H9 (cell line): ENCODE data around the gene ITPK1. TPM values are rescaled to one million over a fixed set of nuclear protein-coding genes. Genes with fewer than 3 reads are reported as not detected.

ENCODE experiments used
- DNase-seq: peaks from one replicate; pipeline ENCODE4 v3.0.0-alpha.2; 2017
- H2AFZ ChIP-seq: one replicate; pipeline ENCODE4 v1.6.1; 2013; ENCODE audit warnings: mild to moderate bottlenecking, low read length, control low read depth, moderate library complexity
- H2AK5ac ChIP-seq: 2 replicates; pipeline ENCODE4 v1.6.1; 2013; ENCODE audit warnings: low read length, control low read depth, mixed read lengths; ENCODE audit not compliant: insufficient read length
- H2BK120ac ChIP-seq: one replicate; pipeline ENCODE4 v1.6.1; 2013; ENCODE audit warnings: low read depth, mild to moderate bottlenecking, low read length, control low read depth, inconsistent platforms; ENCODE audit not compliant: poor library complexity, severe bottlenecking
- H2BK12ac ChIP-seq: 2 replicates; pipeline ENCODE4 v1.6.1; 2013; ENCODE audit warnings: low read length, control low read depth, mixed read lengths, low read depth; ENCODE audit not compliant: insufficient read length
- H2BK15ac ChIP-seq: 2 replicates; pipeline ENCODE4 v1.6.1; 2013; ENCODE audit warnings: low read depth, low read length, control low read depth
- H2BK20ac ChIP-seq: one replicate; pipeline ENCODE4 v1.6.1; 2013; ENCODE audit warnings: low read depth, mild to moderate bottlenecking, low read length, control low read depth, inconsistent platforms; ENCODE audit not compliant: poor library complexity, severe bottlenecking
- H2BK5ac ChIP-seq: 2 replicates; pipeline ENCODE4 v1.6.1; 2013; ENCODE audit warnings: low read length, control low read depth, mixed read lengths; ENCODE audit not compliant: insufficient read length
- H3K14ac ChIP-seq: 2 replicates; pipeline ENCODE4 v1.6.1; 2013; ENCODE audit warnings: low read length, control low read depth; ENCODE audit not compliant: insufficient read depth
- H3K18ac ChIP-seq: 2 replicates; pipeline ENCODE4 v1.6.1; 2013; ENCODE audit warnings: low read depth, mild to moderate bottlenecking, mixed read lengths, low read length, control low read depth; ENCODE audit not compliant: insufficient read length
- H3K23ac ChIP-seq: 2 replicates; pipeline ENCODE4 v1.6.1; 2013; ENCODE audit warnings: low read length, control low read depth, mixed read lengths, low read depth; ENCODE audit not compliant: insufficient read length
- H3K23me2 ChIP-seq: 2 replicates; pipeline ENCODE4 v1.6.1; 2013; ENCODE audit warnings: low read depth, mild to moderate bottlenecking, mixed read lengths, low read length, control low read depth; ENCODE audit not compliant: insufficient read length, poor library complexity, severe bottlenecking
- H3K27ac ChIP-seq: 2 replicates; pipeline ENCODE4 v1.5.1; 2013; ENCODE audit warnings: low read length, control low read depth, mixed read lengths, low read depth; ENCODE audit not compliant: insufficient read length
- H3K27me3 ChIP-seq: 2 replicates; pipeline ENCODE4 v1.6.1; 2013; ENCODE audit warnings: low read length, control low read depth, inconsistent platforms; ENCODE audit not compliant: insufficient read depth
- H3K4ac ChIP-seq: 2 replicates; pipeline ENCODE4 v1.6.1; 2013; ENCODE audit warnings: low read depth, mild to moderate bottlenecking, control low read depth, inconsistent platforms, low read length, moderate library complexity
- H3K4me1 ChIP-seq: 2 replicates; pipeline ENCODE4 v1.6.1; 2013; ENCODE audit warnings: low read length, control low read depth, inconsistent platforms; ENCODE audit not compliant: insufficient read depth
- H3K4me2 ChIP-seq: 2 replicates; pipeline ENCODE4 v1.6.1; 2013; ENCODE audit warnings: low read length, control low read depth, mixed read lengths; ENCODE audit not compliant: insufficient read length, insufficient read depth
- H3K56ac ChIP-seq: 2 replicates; pipeline ENCODE4 v1.6.1; 2013; ENCODE audit warnings: low read depth, mild to moderate bottlenecking, mixed read lengths, low read length, control low read depth; ENCODE audit not compliant: insufficient read length
- H3K79me1 ChIP-seq: 2 replicates; pipeline ENCODE4 v1.6.1; 2013; ENCODE audit warnings: low read depth, mild to moderate bottlenecking, moderate library complexity, low read length, control low read depth, inconsistent platforms; ENCODE audit not compliant: insufficient read depth, poor library complexity, severe bottlenecking
- H3K79me2 ChIP-seq: 2 replicates; pipeline ENCODE4 v1.6.1; 2013; ENCODE audit warnings: low read length, control low read depth, inconsistent platforms; ENCODE audit not compliant: insufficient read depth
- H3K9ac ChIP-seq: 2 replicates; pipeline ENCODE4 v1.6.1; 2013; ENCODE audit warnings: low read length, control low read depth, mixed read lengths; ENCODE audit not compliant: insufficient read length; ENCODE audit errors: extremely low read depth
- H3K9me3 ChIP-seq: one replicate; pipeline ENCODE4 v1.6.1; 2013; ENCODE audit warnings: low read depth, low read length, inconsistent platforms; ENCODE audit not compliant: control insufficient read depth
- H3T11ph ChIP-seq: one replicate; pipeline ENCODE4 v1.6.1; 2013; ENCODE audit warnings: mild to moderate bottlenecking, low read length, control low read depth, inconsistent platforms
- H4K20me1 ChIP-seq: one replicate; pipeline ENCODE4 v1.6.1; 2013; ENCODE audit not compliant: control insufficient read depth, insufficient read length, insufficient read depth
- H4K5ac ChIP-seq: 2 replicates; pipeline ENCODE4 v1.6.1; 2013; ENCODE audit warnings: low read depth, mild to moderate bottlenecking, mixed read lengths, low read length, control low read depth; ENCODE audit not compliant: insufficient read length
- H4K8ac ChIP-seq: replicated peaks from 2 replicates; pipeline ENCODE4 v1.6.1; 2013; ENCODE audit warnings: low read length, control low read depth, mixed read lengths, low read depth; ENCODE audit not compliant: insufficient read length
- H4K91ac ChIP-seq: 2 replicates; pipeline ENCODE4 v1.6.1; 2013; ENCODE audit warnings: low read depth, mild to moderate bottlenecking, moderate library complexity, mixed read lengths, low read length, control low read depth; ENCODE audit not compliant: insufficient read length
- H3K27ac Mint-ChIP-seq, 3 experiments: 2 replicates in 2 of 3; 3 replicates in 1 of 3; pipeline ENCODE4 v1.8.0; 2020 to 2021; ENCODE audit warnings: mixed read lengths in 3 of 3, mild to moderate bottlenecking in 1 of 3, moderate library complexity in 1 of 3
- H3K27me3 Mint-ChIP-seq: 2 replicates; pipeline ENCODE4 v1.8.0; 2021; ENCODE audit warnings: low read depth, mild to moderate bottlenecking, moderate library complexity, mixed read lengths
- H3K36me3 Mint-ChIP-seq, 3 experiments: 2 replicates in 2 of 3; 3 replicates in 1 of 3; pipeline ENCODE4 v1.8.0; 2020 to 2021; ENCODE audit warnings: low read depth in 3 of 3, mixed read lengths in 3 of 3; ENCODE audit not compliant: insufficient read depth in 1 of 3
- H3K4me1 Mint-ChIP-seq, 2 experiments: 2 replicates each; pipeline ENCODE4 v1.8.0; 2020; ENCODE audit warnings: mixed read lengths in 2 of 2
- H3K4me3 Mint-ChIP-seq, 2 experiments: 2 replicates in 1 of 2; 3 replicates in 1 of 2; pipeline ENCODE4 v1.8.0; 2020 to 2021; ENCODE audit warnings: mild to moderate bottlenecking in 2 of 2, mixed read lengths in 2 of 2, moderate library complexity in 1 of 2
- H3K9me3 Mint-ChIP-seq, 2 experiments: 2 replicates in 1 of 2; 3 replicates in 1 of 2; pipeline ENCODE4 v1.8.0; 2020; ENCODE audit warnings: mild to moderate bottlenecking in 2 of 2, mixed read lengths in 2 of 2, moderate library complexity in 1 of 2
- WGBS: extraction: QIAGEN DNeasy Blood & Tissue Kit; methylation state at CpG from one replicate; pipeline ENCODE4 v1.1.7; 2013; ENCODE audit warnings: missing lambda C conversion rate, low lambda C conversion rate, mixed read lengths; ENCODE audit not compliant: insufficient read length; ENCODE audit errors: extremely low coverage; 5-methylcytosine and 5-hydroxymethylcytosine counted together
- total RNA-seq: library from RNA; stranded (reverse); gene quantifications from 2 replicates; pipeline ENCODE4 v1.2.1, GENCODE V29; 2021
- TF ChIP-seq, protein P1 (sequence below): fragments of 200-600 bp; sonication (generic); conservative IDR thresholded peaks from 3 replicates; pipeline ENCODE4 v1.8.0; 2021; ENCODE audit warnings: antibody characterized with exemption, mild to moderate bottlenecking

The ITPK1 gene
- total RNA-seq, 1 experiment from 2014 or later = 92.7 TPM

DNA sequence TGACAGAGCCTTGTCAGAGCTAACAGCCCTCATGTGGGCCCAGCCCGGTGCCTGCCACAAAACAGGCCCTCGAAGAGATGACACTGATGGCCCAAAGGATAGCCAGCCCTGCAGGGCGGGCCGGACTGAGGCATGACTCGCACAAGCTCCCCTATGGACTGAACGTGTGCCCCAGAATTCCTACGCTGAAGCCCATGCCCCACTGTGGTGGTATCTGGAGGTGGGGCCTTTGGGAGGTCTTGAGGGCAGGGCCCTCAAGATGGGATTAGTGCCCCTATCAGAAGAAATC is 154.2 kb downstream of the ITPK1 start:
- H3K56ac ChIP-seq = no peak overlapping the region
- no peaks in the 10 kb centered on the region for H3K4me1 ChIP-seq
- H2BK12ac ChIP-seq = no peak overlapping the region
- no peaks in the 10 kb centered on the region for H3K27me3 Mint-ChIP-seq
- no peaks in the 10 kb centered on the region for H3K79me2 ChIP-seq
- H3K27ac ChIP-seq = no peak overlapping the region
- no peaks in the 10 kb centered on the region for H3K27me3 ChIP-seq
- no peak overlapping the region for H3K4me2 ChIP-seq
- no peak overlapping the region for H2BK20ac ChIP-seq
- H3K4ac ChIP-seq = no peak overlapping the region
- H3K9me3 ChIP-seq = no peaks in the 10 kb centered on the region
- peaks cover 15 to 35% (median 20%) of the 10 kb centered on the region in 3 experiments for H3K36me3 Mint-ChIP-seq
- H3K79me1 ChIP-seq = no peaks in the 10 kb centered on the region
- no peak overlapping the region; the same call in 1 of the 2 replicates for H3K14ac ChIP-seq
- H3K9ac ChIP-seq = no peak overlapping the region
- WGBS = no CpG with 5 or more reads among the region's 7 CpGs
- H2AK5ac ChIP-seq = no peak overlapping the region
- no peak overlapping the region for H4K91ac ChIP-seq
- no peak overlapping the region for H4K8ac ChIP-seq
- H3K27ac Mint-ChIP-seq = 0 out of 7 replicates have a peak overlapping the region, but pooled peaks of 1 of the 3 experiments have one; percentile 28
- H3K9me3 Mint-ChIP-seq = peaks cover 6 to 13% of the 10 kb centered on the region in 2 experiments
- no peak overlapping the region for H4K5ac ChIP-seq
- H3T11ph ChIP-seq = no peak overlapping the region
- H3K4me1 Mint-ChIP-seq = peaks cover 25 to 27% of the 10 kb centered on the region in 2 experiments
- H2BK120ac ChIP-seq = no peak overlapping the region
- H2BK5ac ChIP-seq = no peak overlapping the region
- no peak for DNase-seq
- no peak overlapping the region for H2BK15ac ChIP-seq
- no peaks in the 10 kb centered on the region for H4K20me1 ChIP-seq
- no peak overlapping the region for H2AFZ ChIP-seq
- H3K23me2 ChIP-seq = no peaks in the 10 kb centered on the region
- H3K23ac ChIP-seq = no peak overlapping the region
- no peak overlapping the region for H3K18ac ChIP-seq
- TF ChIP-seq, protein P1, sequence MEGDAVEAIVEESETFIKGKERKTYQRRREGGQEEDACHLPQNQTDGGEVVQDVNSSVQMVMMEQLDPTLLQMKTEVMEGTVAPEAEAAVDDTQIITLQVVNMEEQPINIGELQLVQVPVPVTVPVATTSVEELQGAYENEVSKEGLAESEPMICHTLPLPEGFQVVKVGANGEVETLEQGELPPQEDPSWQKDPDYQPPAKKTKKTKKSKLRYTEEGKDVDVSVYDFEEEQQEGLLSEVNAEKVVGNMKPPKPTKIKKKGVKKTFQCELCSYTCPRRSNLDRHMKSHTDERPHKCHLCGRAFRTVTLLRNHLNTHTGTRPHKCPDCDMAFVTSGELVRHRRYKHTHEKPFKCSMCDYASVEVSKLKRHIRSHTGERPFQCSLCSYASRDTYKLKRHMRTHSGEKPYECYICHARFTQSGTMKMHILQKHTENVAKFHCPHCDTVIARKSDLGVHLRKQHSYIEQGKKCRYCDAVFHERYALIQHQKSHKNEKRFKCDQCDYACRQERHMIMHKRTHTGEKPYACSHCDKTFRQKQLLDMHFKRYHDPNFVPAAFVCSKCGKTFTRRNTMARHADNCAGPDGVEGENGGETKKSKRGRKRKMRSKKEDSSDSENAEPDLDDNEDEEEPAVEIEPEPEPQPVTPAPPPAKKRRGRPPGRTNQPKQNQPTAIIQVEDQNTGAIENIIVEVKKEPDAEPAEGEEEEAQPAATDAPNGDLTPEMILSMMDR = no peak
- no peak overlapping the region for H3K4me3 Mint-ChIP-seq
